HG03045 (cell line): ENCODE measurements around the gene HNRNPAB.

Source experiments
- ATAC-seq: cut with Tn5 transposase; IDR thresholded peaks from one replicate; pipeline ENCODE4 v1.9.1; 2021; ENCODE audit warnings: mild to moderate bottlenecking, moderate library complexity; ENCODE audit not compliant: unreplicated experiment

HNRNPAB gene

GRCh38 chr5:178204182-178204934, at the start of gene HNRNPAB:
Gene HNRNPAB, plus strand, starts transcription at chr5:178204533. Its CDS starts 305 bp downstream, at chr5:178204838.
- ATAC-seq, result peak; percentile 83

GRCh38 chr5:178155065-178155464, 49.3 kb upstream of the HNRNPAB start:
- ATAC-seq, result no peak

DNA sequence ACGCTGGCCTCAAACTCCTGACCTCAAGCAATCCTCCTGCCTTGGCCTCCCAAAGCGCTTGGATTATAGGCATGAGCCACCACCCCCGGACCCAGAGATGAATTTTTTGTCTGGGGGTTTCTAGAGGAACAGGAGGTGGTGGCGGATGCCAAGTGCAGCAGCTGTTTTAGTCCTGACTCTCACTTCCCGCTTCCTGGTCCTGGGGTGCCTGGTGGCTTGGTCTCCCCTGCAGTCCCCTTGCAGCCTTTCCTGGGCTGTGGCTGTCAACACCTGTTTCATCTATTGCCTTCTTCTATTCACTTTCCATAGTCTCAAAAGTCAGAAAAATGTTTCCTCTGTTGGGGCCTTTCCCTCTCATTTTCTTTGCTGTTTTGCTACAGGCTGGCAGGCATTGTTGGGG, 44.2 kb upstream of the HNRNPAB start:
- ATAC-seq, result no peak

- no peak for ATAC-seq
Measured at GRCh38 chr5:178162481-178162880, 41.9 kb upstream of the HNRNPAB start.

- peak; percentile 92 for ATAC-seq
Measured at GRCh38 chr5:178163772-178164735, 40.3 kb upstream of the HNRNPAB start.

GRCh38 chr5:178165581-178165980, 38.8 kb upstream of the HNRNPAB start:
- ATAC-seq, result no peak

DNA sequence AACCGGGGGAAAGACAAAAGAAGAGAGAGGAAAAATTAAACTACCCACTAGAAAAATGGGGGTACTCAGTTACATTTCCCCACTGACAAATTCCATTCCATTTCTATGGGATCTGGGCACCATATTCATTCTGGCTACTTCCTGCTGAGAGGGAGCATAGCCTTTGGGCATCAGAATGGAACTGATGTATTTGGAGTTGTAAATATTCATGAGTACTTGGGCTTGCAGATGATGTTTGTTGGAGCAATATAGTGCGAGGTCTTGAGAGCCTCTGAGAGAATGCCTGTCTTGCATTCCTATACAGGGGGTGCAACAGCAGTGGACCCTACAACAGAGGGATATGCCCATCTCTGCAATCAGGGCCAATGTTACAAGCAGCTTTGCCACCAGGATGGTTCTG, 33.9 kb upstream of the HNRNPAB start:
- no peak for ATAC-seq

GRCh38 chr5:178174456-178174855, 29.9 kb upstream of the HNRNPAB start:
- ATAC-seq, result no peak

- no peak for ATAC-seq
Measured at GRCh38 chr5:178176791-178177190, 27.5 kb upstream of the HNRNPAB start.

DNA sequence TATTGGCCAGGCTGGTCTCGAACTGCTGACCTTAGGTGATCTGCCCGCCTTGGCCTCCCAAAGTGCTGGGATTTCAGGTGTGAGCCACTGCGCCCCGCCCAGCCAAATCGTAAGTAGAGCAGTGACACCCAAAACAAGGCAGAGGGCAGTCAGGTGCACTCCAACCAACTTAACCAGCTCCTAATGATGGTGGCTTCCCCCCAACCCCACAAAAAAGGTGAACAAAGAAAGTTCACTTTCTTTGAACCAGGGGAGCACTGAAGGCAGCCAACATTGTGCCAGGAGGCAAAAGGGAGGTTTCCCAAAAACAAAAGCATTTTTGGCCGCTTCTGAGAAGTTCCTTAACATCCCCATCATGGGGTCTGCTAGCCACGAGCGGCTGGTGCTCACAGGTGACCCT, 26.8 kb upstream of the HNRNPAB start:
- ATAC-seq, result no peak

GRCh38 chr5:178180141-178180863, 24.0 kb upstream of the HNRNPAB start:
- ATAC-seq, result no peak

GRCh38 chr5:178182158-178182876, 22.0 kb upstream of the HNRNPAB start:
- ATAC-seq, result no peak

DNA sequence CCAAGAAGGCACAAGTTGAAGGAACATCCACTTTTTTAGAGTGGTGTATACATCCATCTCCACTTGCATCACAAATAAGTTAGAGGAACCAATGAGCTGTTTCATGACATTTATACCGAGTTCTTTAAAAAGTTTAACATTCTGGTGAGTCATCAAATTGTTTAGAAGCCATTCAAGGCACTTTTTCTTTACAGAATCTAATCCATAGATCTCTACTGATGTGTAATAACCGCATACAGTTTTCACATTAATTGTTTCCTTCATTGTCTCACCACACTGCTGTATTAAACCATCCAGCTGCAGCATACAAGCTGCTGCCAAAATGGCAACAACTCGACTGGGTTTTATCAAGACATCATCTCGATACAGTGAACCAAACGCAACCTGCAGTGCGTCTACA, 17.9 kb upstream of the HNRNPAB start:
- ATAC-seq, result no peak

DNA sequence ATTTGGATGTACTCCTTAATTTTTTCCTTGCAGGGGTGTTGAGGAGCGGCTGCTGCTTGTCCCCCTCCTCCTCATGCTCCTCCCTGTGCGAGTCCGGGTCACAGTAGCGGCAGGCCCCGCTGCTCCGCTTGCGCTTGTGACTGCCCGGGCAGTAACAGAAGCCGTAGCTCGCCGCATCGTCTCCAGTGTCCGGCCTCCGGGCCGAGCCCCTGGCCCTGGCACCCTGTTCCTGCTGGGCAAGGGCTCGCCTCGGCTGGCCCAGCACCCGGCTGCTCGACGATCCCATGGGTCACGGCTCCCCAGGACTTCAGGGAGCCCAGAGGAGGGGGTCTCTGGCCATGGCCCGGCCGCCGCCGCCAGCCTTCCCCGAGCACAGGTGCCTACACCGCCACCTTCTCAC, 17.3 kb upstream of the HNRNPAB start, which contains the start of gene GMCL2:
Gene GMCL2, minus strand, starts transcription at position 358 of the 400 bp plus-strand sequence. Its CDS starts 72 bp downstream, at position 286.
- ATAC-seq, result no peak

GRCh38 chr5:178189433-178189832, 14.9 kb upstream of the HNRNPAB start:
- ATAC-seq, result no peak

GRCh38 chr5:178191661-178192060, 12.7 kb upstream of the HNRNPAB start:
- ATAC-seq, result no peak

GRCh38 chr5:178192244-178192643, 12.1 kb upstream of the HNRNPAB start:
- ATAC-seq, result no peak

DNA sequence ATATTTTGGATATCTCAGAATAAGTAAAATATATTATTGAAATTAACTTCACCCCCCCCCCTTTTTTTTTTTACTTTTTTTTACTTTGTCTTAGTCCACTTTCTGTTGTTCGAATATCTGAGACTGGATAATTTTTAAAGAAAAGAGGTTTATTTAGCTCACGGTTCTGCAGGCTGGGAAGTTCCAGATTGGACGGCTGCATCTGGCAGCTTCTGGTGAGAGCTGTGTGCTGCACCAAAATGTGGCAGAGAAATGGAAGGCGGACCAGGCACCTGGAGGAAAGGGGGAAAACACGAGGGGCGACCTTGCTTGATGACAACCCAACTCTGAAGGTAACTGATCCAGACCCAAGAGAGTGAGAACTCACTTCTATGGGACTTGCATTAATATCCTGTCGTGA, 11.5 kb upstream of the HNRNPAB start:
- ATAC-seq, result no peak

DNA sequence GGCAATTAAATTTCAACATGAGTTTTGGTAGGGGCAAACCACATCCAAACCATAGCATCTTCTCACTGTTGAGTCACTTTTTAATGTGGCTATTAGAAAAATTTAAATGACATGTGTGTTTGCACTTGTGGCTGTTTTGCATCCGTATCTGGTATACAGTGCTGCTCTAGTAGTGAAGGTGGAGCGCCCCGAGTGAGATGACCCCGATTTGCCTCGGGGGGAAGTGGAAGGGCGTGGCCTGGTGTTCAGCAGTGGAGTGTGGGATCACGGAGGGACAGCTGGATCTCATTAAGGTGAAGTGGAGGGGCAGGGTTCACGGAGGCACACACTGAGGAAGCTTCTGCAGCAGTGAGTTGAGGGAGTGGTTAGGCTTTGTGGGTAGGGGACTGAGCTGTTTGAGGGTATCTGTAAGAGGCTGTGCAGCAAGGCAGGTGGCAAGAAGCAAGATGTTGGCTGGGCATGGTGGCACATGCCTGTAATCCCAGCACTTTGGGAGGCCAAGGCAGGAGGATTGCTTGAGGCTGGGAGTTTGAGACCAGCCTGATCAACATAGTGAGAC, 11.0 kb upstream of the HNRNPAB start:
- no peak for ATAC-seq

DNA sequence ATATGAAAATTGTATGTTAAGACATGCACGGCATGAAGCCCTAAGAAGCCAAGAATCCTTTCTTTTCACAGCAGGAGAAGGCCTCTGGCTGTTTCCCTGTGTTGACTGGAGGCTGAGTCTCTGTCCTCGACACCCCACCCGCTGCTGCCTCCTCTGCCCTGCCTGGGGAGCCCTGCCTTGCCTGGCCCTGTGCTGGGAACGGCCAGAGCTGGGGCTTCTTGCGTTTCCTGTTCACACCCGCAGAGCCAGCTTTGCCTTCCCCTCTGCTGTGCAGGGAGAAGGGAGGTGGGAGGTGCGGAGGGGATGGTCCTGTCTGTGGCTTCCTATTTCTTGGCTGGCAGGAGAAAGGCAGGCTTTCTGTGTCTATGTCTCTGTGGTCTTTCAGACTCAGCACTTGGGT, 10.3 kb upstream of the HNRNPAB start:
- ATAC-seq, result no peak
